Activated naive CD4-positive, alpha-beta T cell treated with anti-CD3 and anti-CD28 coated beads, Interleukin-2, amount 10 ng/mL, durations not matched to agents 7 days and 5 days (primary cell): ENCODE results near the gene DAB1.

ENCODE experiments used
- CTCF ChIA-PET: fragments of 350-600 bp; sonication (Branson Sonifier 250); formaldehyde crosslinking; loops from one replicate; lab custom pipeline; 2021; ENCODE audit warnings: antibody characterized with exemption; lab: Charles Lee
- DNase-seq: peaks from one replicate; pipeline ENCODE4 v3.0.0-alpha.2; 2020
- H3K27ac Mint-ChIP-seq: one replicate; pipeline ENCODE4 v1.8.0; 2021; ENCODE audit warnings: mild to moderate bottlenecking, moderate library complexity, mixed read lengths
- H3K27me3 Mint-ChIP-seq: one replicate; pipeline ENCODE4 v1.8.0; 2021; ENCODE audit warnings: mild to moderate bottlenecking, mixed read lengths
- H3K36me3 Mint-ChIP-seq: one replicate; pipeline ENCODE4 v1.8.0; 2021; ENCODE audit warnings: mixed read lengths
- H3K4me1 Mint-ChIP-seq: one replicate; pipeline ENCODE4 v1.8.0; 2021; ENCODE audit warnings: mixed read lengths
- H3K4me3 Mint-ChIP-seq: one replicate; pipeline ENCODE4 v1.8.0; 2021; ENCODE audit warnings: mild to moderate bottlenecking, moderate library complexity, mixed read lengths
- H3K9me3 Mint-ChIP-seq: one replicate; pipeline ENCODE4 v1.8.0; 2021; ENCODE audit warnings: mixed read lengths

The DAB1 gene

GRCh38 chr1:56978819-56979218 lies 445.0 kb downstream of the DAB1 start:
- H3K27ac Mint-ChIP-seq, result no peak overlapping the region
- no peaks in the 10 kb centered on the region for H3K4me1 Mint-ChIP-seq
- CTCF ChIA-PET, result no interaction called here
- no peak overlapping the region for H3K4me3 Mint-ChIP-seq
- no peaks in the 10 kb centered on the region for H3K36me3 Mint-ChIP-seq
- no peaks in the 10 kb centered on the region for H3K9me3 Mint-ChIP-seq
- DNase-seq, result no peak
- no peaks in the 10 kb centered on the region for H3K27me3 Mint-ChIP-seq

GRCh38 chr1:56977910-56978309 lies 445.9 kb downstream of the DAB1 start:
- CTCF ChIA-PET, result no interaction called here
- Mint-ChIP-seq H3K4me3 (no peak overlapping the region), H3K36me3 (no peaks in the 10 kb centered on the region), H3K27ac (no peak overlapping the region), H3K4me1 (no peaks in the 10 kb centered on the region), H3K27me3 (no peaks in the 10 kb centered on the region), H3K9me3 (no peaks in the 10 kb centered on the region)
- DNase-seq, result no peak

- Mint-ChIP-seq H3K9me3 (no peaks in the 10 kb centered on the region), H3K27ac (no peak overlapping the region), H3K27me3 (no peaks in the 10 kb centered on the region), H3K4me1 (no peaks in the 10 kb centered on the region), H3K4me3 (no peak overlapping the region), H3K36me3 (no peaks in the 10 kb centered on the region)
- DNase-seq, result no peak
- CTCF ChIA-PET, result no interaction called here
These were observed 448.4 kb downstream of the DAB1 start for GRCh38 chr1:56975446-56975845.

GRCh38 chr1:56973923-56974742 lies 449.7 kb downstream of the DAB1 start:
- H3K27me3 Mint-ChIP-seq, result no peaks in the 10 kb centered on the region
- no peak overlapping the region for H3K27ac Mint-ChIP-seq
- CTCF ChIA-PET, result interaction anchor here (0.6 kb wide), 1 partner anchor 507 kb away, joined by 3 read pairs; no protein-coding TSS in a partner anchor
- H3K36me3 Mint-ChIP-seq, result no peaks in the 10 kb centered on the region
- no peak overlapping the region for H3K4me3 Mint-ChIP-seq
- no peaks in the 10 kb centered on the region for H3K9me3 Mint-ChIP-seq
- DNase-seq, result no peak
- H3K4me1 Mint-ChIP-seq, result no peaks in the 10 kb centered on the region

- Mint-ChIP-seq H3K27ac (no peak overlapping the region), H3K4me1 (no peaks in the 10 kb centered on the region), H3K9me3 (peaks cover 2% of the 10 kb centered on the region), H3K4me3 (no peak overlapping the region), H3K27me3 (no peaks in the 10 kb centered on the region), H3K36me3 (no peaks in the 10 kb centered on the region)
- no peak for DNase-seq
- CTCF ChIA-PET, result no interaction called here
These were observed 450.9 kb downstream of the DAB1 start for GRCh38 chr1:56972976-56973375.

GRCh38 chr1:56970280-56970679 lies 453.6 kb downstream of the DAB1 start:
- H3K27ac Mint-ChIP-seq, result no peak overlapping the region
- no peaks in the 10 kb centered on the region for H3K36me3 Mint-ChIP-seq
- DNase-seq, result no peak
- H3K9me3 Mint-ChIP-seq, result peaks cover 2% of the 10 kb centered on the region
- no peak overlapping the region for H3K4me3 Mint-ChIP-seq
- H3K4me1 Mint-ChIP-seq, result no peaks in the 10 kb centered on the region
- H3K27me3 Mint-ChIP-seq, result no peaks in the 10 kb centered on the region
- CTCF ChIA-PET, result no interaction called here

GRCh38 chr1:56968878-56969495 lies 454.9 kb downstream of the DAB1 start:
- Mint-ChIP-seq H3K4me3 (no peak overlapping the region), H3K9me3 (peaks cover 2% of the 10 kb centered on the region), H3K36me3 (no peaks in the 10 kb centered on the region), H3K4me1 (no peaks in the 10 kb centered on the region), H3K27me3 (no peaks in the 10 kb centered on the region), H3K27ac (no peak overlapping the region)
- DNase-seq, result no peak
- CTCF ChIA-PET, result interaction anchor here (1.4 kb wide), 1 partner anchor 137 kb away, joined by 8 read pairs; no protein-coding TSS in a partner anchor

GRCh38 chr1:56967900-56968832 lies 455.7 kb downstream of the DAB1 start:
- H3K36me3 Mint-ChIP-seq, result no peaks in the 10 kb centered on the region
- H3K27ac Mint-ChIP-seq, result no peak overlapping the region
- no peaks in the 10 kb centered on the region for H3K4me1 Mint-ChIP-seq
- no peak for DNase-seq
- CTCF ChIA-PET, result interaction anchor here (1.4 kb wide), 1 partner anchor 136 kb away, joined by 8 read pairs; no protein-coding TSS in a partner anchor
- H3K9me3 Mint-ChIP-seq, result peaks cover 2% of the 10 kb centered on the region
- H3K4me3 Mint-ChIP-seq, result no peak overlapping the region
- no peaks in the 10 kb centered on the region for H3K27me3 Mint-ChIP-seq

- no peak for DNase-seq
- Mint-ChIP-seq H3K4me3 (no peak overlapping the region), H3K27ac (no peak overlapping the region), H3K9me3 (peaks cover 2% of the 10 kb centered on the region), H3K27me3 (no peaks in the 10 kb centered on the region), H3K4me1 (no peaks in the 10 kb centered on the region), H3K36me3 (no peaks in the 10 kb centered on the region)
- CTCF ChIA-PET, result no interaction called here
These were observed 456.5 kb downstream of the DAB1 start for GRCh38 chr1:56967355-56967754.

GRCh38 chr1:56966698-56966999 lies 457.2 kb downstream of the DAB1 start:
- Mint-ChIP-seq H3K36me3 (no peaks in the 10 kb centered on the region), H3K27me3 (no peaks in the 10 kb centered on the region), H3K4me3 (no peak overlapping the region), H3K9me3 (peaks cover 2% of the 10 kb centered on the region), H3K4me1 (no peaks in the 10 kb centered on the region), H3K27ac (no peak overlapping the region)
- CTCF ChIA-PET, result no interaction called here
- DNase-seq, result no peak

GRCh38 chr1:56965916-56966697 lies 457.8 kb downstream of the DAB1 start, which contains the start of gene C8B:
TSS of gene C8B (minus strand) at chr1:56966015. CDS start at chr1:56965948, 67 bp downstream.
- no peak within 1 kb of the TSS for H3K4me3 Mint-ChIP-seq
- no peaks in the 10 kb centered on the region for H3K36me3 Mint-ChIP-seq
- H3K4me1 Mint-ChIP-seq, result no peaks in the 10 kb centered on the region
- peaks cover 2% of the 10 kb centered on the region for H3K9me3 Mint-ChIP-seq
- DNase-seq, result no peak
- H3K27ac Mint-ChIP-seq, result no peak within 1 kb of the TSS
- no peaks in the 10 kb centered on the region for H3K27me3 Mint-ChIP-seq
- CTCF ChIA-PET, result interaction anchor here (1.4 kb wide), 1 partner anchor 134 kb away, joined by 4 read pairs; no protein-coding TSS in a partner anchor

- DNase-seq, result no peak
- no peaks in the 10 kb centered on the region for H3K27me3 Mint-ChIP-seq
- CTCF ChIA-PET, result interaction anchor here (1.4 kb wide), 1 partner anchor 133 kb away, joined by 4 read pairs; no protein-coding TSS in a partner anchor
- H3K4me3 Mint-ChIP-seq, result no peak overlapping the region
- no peaks in the 10 kb centered on the region for H3K4me1 Mint-ChIP-seq
- H3K27ac Mint-ChIP-seq, result no peak overlapping the region
- H3K9me3 Mint-ChIP-seq, result peaks cover 2% of the 10 kb centered on the region
- H3K36me3 Mint-ChIP-seq, result no peaks in the 10 kb centered on the region
These were observed 458.7 kb downstream of the DAB1 start for GRCh38 chr1:56965191-56965590.

- no peak overlapping the region for H3K27ac Mint-ChIP-seq
- H3K4me1 Mint-ChIP-seq, result no peaks in the 10 kb centered on the region
- H3K4me3 Mint-ChIP-seq, result no peak overlapping the region
- CTCF ChIA-PET, result no interaction called here
- no peak for DNase-seq
- no peaks in the 10 kb centered on the region for H3K27me3 Mint-ChIP-seq
- peaks cover 2% of the 10 kb centered on the region for H3K9me3 Mint-ChIP-seq
- H3K36me3 Mint-ChIP-seq, result no peaks in the 10 kb centered on the region
These were observed 459.4 kb downstream of the DAB1 start for GRCh38 chr1:56964349-56965017.
